Upper lobe of left lung (tissue), 4 donors: ENCODE data around the gene FFAR2.

Source experiments
- CTCF ChIP-seq, 6 experiments: fragments of 450-650 bp in 4 of 6; fragments of 200-600 bp in 2 of 6; sonication (generic) in 2 of 6; IDR thresholded peaks; one replicate each; pipeline ENCODE4 v1.5.1; 2016 to 2019; ENCODE audit warnings: antibody characterized with exemption in 6 of 6
- EP300 ChIP-seq, 4 donors: sonication (generic); formaldehyde crosslinking; IDR thresholded peaks; one replicate each; pipeline ENCODE4 v1.5.1; 2017; ENCODE audit warnings: antibody characterized with exemption in 4 of 4, control low read depth in 2 of 4
- POLR2A ChIP-seq, 4 donors: fragments of 450-650 bp; IDR thresholded peaks; one replicate each; pipeline ENCODE4 v1.5.1; 2016 to 2017; ENCODE audit warnings: antibody characterized with exemption in 4 of 4, mild to moderate bottlenecking in 2 of 4
- POLR2AphosphoS5 ChIP-seq, 2 donors: sonication (generic); formaldehyde crosslinking; IDR thresholded peaks; one replicate each; pipeline ENCODE4 v1.5.1; 2017; ENCODE audit warnings: antibody characterized with exemption in 2 of 2

- TF ChIP-seq CTCF (IDR thresholded peaks at IDR 0.05): no peak
- TF ChIP-seq POLR2A (IDR thresholded peaks at IDR 0.05): no peak
- no peak for TF ChIP-seq POLR2AphosphoS5 (IDR thresholded peaks at IDR 0.05)
- no peak for TF ChIP-seq EP300 (IDR thresholded peaks at IDR 0.05)
Measured at GRCh38 chr19:35444735-35445134, 3.3 kb upstream of the FFAR2 start.
